ENCODE data around the gene ABTB2. TPM values are rescaled to one million over a fixed set of nuclear protein-coding genes. Genes with fewer than 3 reads are reported as not detected.
"Not testable (repeated sequence)": the region's sequence is repeated elsewhere in the genome, so short reads cannot be mapped to it uniquely, and the experiment has no call there.

The ABTB2 gene
- total RNA-seq, result 2.3 TPM

GRCh38 chr11:34357701-34358257 is at the start of gene ABTB2:
ABTB2 (minus strand) TSS chr11:34358010.
- peaks cover 39% of the 10 kb centered on the region for H3K27me3 ChIP-seq (ENCODE audit: insufficient read depth, low read length)
- peak within 1 kb of the TSS; percentile 45 for H3K4me3 ChIP-seq (ENCODE audit: low read length)
- no peaks in the 10 kb centered on the region for H3K9me3 ChIP-seq (ENCODE audit: low read depth, low read length)
- H3K4me1 ChIP-seq (ENCODE audit: insufficient read depth, low read length), result peaks cover 32% of the 10 kb centered on the region

- Histone ChIP-seq H3K4me3 (ENCODE audit: low read length) (no peak overlapping the region), H3K27me3 (ENCODE audit: insufficient read depth, low read length) (no peaks in the 10 kb centered on the region), H3K9me3 (ENCODE audit: low read depth, low read length) (no peaks in the 10 kb centered on the region), H3K4me1 (ENCODE audit: insufficient read depth, low read length) (peaks cover 7% of the 10 kb centered on the region)
Measured at GRCh38 chr11:34407121-34407813, 49.5 kb upstream of the ABTB2 start.

- H3K4me1 ChIP-seq (ENCODE audit: insufficient read depth, low read length), result peaks cover 7% of the 10 kb centered on the region
- H3K4me3 ChIP-seq (ENCODE audit: low read length), result no peak overlapping the region
- H3K9me3 ChIP-seq (ENCODE audit: low read depth, low read length), result no peaks in the 10 kb centered on the region
- no peaks in the 10 kb centered on the region for H3K27me3 ChIP-seq (ENCODE audit: insufficient read depth, low read length)
Measured at GRCh38 chr11:34406413-34406812, 48.6 kb upstream of the ABTB2 start.

DNA sequence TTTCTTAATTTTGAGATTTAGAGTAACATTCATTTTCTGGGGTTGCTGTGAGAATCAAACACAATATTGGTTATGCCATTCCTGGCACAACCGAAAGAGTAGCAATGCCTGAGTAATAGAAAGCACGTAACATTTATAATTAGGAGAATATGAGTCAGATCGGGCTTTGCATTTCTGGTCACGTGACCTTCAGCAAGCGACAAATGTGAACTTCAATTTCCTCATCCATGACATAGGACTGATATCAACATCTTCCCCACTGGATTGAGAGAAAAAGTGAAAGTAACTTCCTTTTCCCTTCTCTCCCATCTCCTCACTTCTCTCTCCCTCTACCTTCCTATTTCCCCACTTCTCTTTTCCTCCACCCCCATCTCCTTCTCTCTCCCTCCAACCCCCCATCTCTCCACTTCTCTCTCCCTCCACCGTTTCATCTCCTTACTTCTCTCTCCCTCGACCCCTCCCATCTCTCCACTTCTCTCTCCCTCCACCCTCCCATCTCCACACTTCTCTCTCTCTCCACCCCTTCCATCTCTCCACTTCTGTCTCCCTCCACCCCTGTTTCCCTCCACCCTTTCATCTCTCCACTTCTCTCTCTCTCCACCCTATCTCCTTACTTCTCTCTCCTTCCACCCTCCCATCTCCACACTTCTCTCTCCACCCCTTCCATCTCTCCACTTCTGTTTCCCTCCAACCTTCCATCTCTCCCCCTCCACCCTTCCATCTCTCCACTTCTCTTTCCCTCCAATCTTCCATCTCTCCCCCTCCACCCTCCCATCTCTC is 47.5 kb upstream of the ABTB2 start:
- Histone ChIP-seq H3K27me3 (ENCODE audit: insufficient read depth, low read length) (no peaks in the 10 kb centered on the region), H3K4me3 (ENCODE audit: low read length) (peak overlapping the region; percentile 20), H3K4me1 (ENCODE audit: insufficient read depth, low read length) (peaks cover 7% of the 10 kb centered on the region), H3K9me3 (ENCODE audit: low read depth, low read length) (no peaks in the 10 kb centered on the region)

DNA sequence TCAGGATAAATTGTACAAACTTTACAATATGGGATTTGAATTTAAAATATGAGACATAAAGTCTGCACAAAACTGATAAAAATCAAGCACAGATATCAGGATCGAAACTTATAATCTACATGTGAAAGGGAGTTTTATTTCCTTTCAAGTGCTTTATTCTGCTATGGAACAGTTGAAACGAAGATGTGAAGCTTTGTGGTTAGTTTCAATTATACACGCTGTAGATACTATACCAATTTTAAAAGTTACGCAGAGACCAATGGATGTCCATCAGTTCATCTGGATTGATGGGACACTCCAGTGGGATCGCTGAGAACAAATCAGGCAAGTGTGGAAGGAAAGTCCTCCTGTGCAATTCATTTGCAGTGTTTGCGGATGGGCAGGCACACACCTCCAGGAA is 46.5 kb upstream of the ABTB2 start:
- H3K4me1 ChIP-seq (ENCODE audit: insufficient read depth, low read length), result peaks cover 7% of the 10 kb centered on the region
- H3K27me3 ChIP-seq (ENCODE audit: insufficient read depth, low read length), result no peaks in the 10 kb centered on the region
- H3K4me3 ChIP-seq (ENCODE audit: low read length), result no peak overlapping the region
- H3K9me3 ChIP-seq (ENCODE audit: low read depth, low read length), result no peaks in the 10 kb centered on the region

- H3K4me3 ChIP-seq (ENCODE audit: low read length), result no peak overlapping the region
- no peaks in the 10 kb centered on the region for H3K9me3 ChIP-seq (ENCODE audit: low read depth, low read length)
- H3K4me1 ChIP-seq (ENCODE audit: insufficient read depth, low read length), result peaks cover 7% of the 10 kb centered on the region
- H3K27me3 ChIP-seq (ENCODE audit: insufficient read depth, low read length), result no peaks in the 10 kb centered on the region
Measured at GRCh38 chr11:34403431-34403830, 45.6 kb upstream of the ABTB2 start.

- Histone ChIP-seq H3K9me3 (ENCODE audit: low read depth, low read length) (peaks cover 10% of the 10 kb centered on the region), H3K27me3 (ENCODE audit: insufficient read depth, low read length) (no peaks in the 10 kb centered on the region), H3K4me1 (ENCODE audit: insufficient read depth, low read length) (no peaks in the 10 kb centered on the region), H3K4me3 (ENCODE audit: low read length) (no peak overlapping the region)
Measured at GRCh38 chr11:34397811-34398210, 40.0 kb upstream of the ABTB2 start.

DNA sequence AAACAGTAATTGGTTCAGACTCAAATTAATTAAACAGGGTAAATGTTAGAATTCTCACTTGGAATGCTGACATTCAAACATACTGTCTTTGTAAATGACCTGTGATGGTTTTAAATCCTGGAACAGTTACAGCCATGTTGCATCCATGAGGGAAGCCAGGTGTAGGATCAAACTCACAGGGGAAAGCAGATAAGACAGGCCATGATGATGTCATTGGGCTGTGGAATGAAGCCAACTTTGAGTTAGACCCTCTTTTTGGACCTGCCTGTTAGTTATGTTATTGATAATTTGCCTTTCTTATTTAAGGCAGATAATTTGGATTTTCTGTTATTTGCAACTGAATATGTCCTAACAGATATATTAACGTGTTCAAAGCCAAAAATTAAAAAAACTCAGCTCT is 39.3 kb upstream of the ABTB2 start:
- no peaks in the 10 kb centered on the region for H3K4me1 ChIP-seq (ENCODE audit: insufficient read depth, low read length)
- H3K4me3 ChIP-seq (ENCODE audit: low read length), result no peak overlapping the region
- no peaks in the 10 kb centered on the region for H3K27me3 ChIP-seq (ENCODE audit: insufficient read depth, low read length)
- peaks cover 12% of the 10 kb centered on the region for H3K9me3 ChIP-seq (ENCODE audit: low read depth, low read length)

GRCh38 chr11:34395916-34396550 is 38.2 kb upstream of the ABTB2 start:
- H3K4me3 ChIP-seq (ENCODE audit: low read length), result no peak overlapping the region
- H3K4me1 ChIP-seq (ENCODE audit: insufficient read depth, low read length), result no peaks in the 10 kb centered on the region
- peaks cover 12% of the 10 kb centered on the region for H3K9me3 ChIP-seq (ENCODE audit: low read depth, low read length)
- H3K27me3 ChIP-seq (ENCODE audit: insufficient read depth, low read length), result no peaks in the 10 kb centered on the region

DNA sequence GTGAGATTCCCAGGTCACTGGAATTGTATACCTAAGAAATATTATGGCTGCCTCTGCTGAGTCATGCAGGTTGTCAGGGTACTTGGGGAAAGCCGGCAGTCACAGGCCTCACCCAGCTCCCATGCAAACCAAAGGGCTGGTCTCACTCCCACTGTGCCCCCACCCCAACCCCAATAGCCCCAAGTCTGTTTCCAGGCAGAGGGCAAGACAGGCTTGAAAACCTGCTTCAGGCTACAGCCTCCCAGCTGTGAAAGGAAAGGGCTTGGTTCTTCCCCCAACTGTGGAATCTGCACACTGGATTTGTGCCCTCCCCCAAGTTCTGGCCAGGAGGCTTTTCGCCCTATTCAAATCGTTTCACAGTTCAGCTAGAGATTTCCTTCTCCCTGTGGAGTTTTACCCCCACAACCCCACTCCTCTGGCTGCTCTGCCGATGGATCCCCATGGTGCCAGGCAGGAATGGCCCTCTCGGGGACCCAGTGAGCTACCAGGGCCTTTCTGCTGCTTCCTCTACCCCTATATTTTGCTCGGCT is 37.0 kb upstream of the ABTB2 start:
- Histone ChIP-seq H3K4me3 (ENCODE audit: low read length) (no peak overlapping the region), H3K9me3 (ENCODE audit: low read depth, low read length) (peaks cover 12% of the 10 kb centered on the region), H3K27me3 (ENCODE audit: insufficient read depth, low read length) (no peaks in the 10 kb centered on the region), H3K4me1 (ENCODE audit: insufficient read depth, low read length) (no peaks in the 10 kb centered on the region)

DNA sequence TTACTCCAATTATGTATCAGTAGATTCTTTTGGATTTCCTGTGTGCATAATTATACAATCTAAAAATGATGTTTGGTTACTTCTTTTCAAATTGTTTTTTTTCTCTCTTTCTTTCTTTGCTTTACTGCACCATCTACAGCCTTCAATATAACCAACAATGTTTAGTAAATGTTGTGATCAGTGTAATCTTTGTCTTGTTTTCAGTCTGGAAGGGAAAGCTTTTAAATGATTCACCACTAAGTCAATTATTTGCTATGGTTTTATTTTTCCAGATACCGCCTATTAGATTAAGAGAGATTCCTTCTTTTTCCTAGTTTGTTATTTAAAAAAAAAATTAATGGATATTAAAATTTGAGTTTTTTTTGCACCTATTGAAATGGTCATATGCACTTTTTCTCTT is 29.8 kb upstream of the ABTB2 start:
- Histone ChIP-seq H3K9me3 (ENCODE audit: low read depth, low read length) (peaks cover under 1% of the 10 kb centered on the region), H3K4me3 (ENCODE audit: low read length) (no peak overlapping the region), H3K4me1 (ENCODE audit: insufficient read depth, low read length) (no peaks in the 10 kb centered on the region), H3K27me3 (ENCODE audit: insufficient read depth, low read length) (no peaks in the 10 kb centered on the region)

DNA sequence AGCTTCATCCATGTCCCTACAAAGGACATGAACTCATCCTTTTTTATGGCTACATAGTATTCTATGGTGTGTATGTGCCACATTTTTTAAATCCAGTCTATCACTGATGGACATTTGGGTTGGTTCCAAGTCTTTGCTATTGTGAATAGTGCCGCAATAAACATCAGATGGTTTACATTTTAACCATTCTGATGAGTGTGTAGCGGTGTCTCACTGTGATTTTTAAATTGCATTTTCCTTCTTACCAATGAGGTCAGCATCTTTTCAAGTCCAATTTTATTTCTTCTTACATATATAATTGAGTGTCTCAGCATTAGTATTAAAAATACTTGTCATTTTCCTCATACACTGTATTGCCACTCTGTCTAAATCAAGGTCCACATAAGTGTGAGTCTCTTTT is 28.5 kb upstream of the ABTB2 start:
- not testable (repeated sequence) for H3K27me3 ChIP-seq (ENCODE audit: insufficient read depth, low read length); H3K9me3 ChIP-seq (ENCODE audit: low read depth, low read length); H3K4me3 ChIP-seq (ENCODE audit: low read length); H3K4me1 ChIP-seq (ENCODE audit: insufficient read depth, low read length)

DNA sequence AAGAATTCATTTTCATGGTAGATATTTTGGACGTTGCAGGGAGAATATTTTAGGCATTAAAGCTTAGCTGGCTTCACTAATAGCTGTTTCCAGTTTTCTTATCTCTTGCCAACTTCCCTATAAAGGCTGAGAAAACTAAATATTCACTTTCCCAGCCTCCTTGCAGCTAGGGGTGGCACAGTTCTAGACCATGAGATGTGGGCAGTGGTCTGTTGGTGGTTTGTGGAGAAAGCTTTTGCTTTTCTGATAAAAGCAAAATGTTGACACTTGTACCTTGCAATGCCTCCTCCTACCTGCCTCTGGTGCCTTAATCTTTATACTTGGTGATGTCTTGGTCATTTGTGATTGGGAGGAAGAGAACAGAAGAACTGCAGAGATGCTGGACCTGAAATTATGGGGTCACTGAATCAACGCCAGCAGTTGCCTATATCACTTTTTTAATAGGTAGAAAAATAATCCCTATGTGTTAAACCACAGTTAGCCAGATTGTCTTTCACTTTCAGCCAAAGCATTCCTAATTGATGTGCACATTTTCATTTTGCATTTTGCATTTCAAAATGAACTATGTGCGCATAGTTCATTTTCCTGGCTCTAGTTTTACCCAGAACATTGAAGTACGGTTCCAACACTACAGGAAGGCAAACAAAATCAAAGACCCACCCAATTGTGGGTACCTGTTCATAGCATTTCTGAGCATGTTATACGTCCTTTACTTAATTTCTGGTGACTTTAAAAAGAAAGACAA is 24.9 kb upstream of the ABTB2 start:
- H3K4me3 ChIP-seq (ENCODE audit: low read length), result no peak overlapping the region
- H3K4me1 ChIP-seq (ENCODE audit: insufficient read depth, low read length), result no peaks in the 10 kb centered on the region
- peaks cover 7% of the 10 kb centered on the region for H3K9me3 ChIP-seq (ENCODE audit: low read depth, low read length)
- H3K27me3 ChIP-seq (ENCODE audit: insufficient read depth, low read length), result no peaks in the 10 kb centered on the region

DNA sequence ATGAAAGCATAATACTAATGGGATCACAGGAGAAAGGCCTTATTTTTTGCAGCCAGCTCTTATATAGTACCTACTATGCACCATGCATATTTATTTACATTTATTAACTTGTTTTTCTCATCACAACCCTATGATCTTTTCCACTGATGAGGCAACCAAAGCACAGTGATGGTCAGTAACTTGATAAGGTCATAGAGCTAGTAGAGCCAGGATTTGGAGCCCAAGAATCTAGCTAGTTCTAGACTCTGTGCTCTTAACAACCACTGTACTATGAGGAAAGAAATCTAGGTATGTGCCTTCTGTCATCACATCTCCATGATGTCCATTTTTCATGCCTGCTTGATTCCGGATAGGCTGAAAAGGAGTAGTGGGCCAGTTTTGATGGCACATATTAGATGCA is 24.0 kb upstream of the ABTB2 start:
- Histone ChIP-seq H3K27me3 (ENCODE audit: insufficient read depth, low read length) (no peaks in the 10 kb centered on the region), H3K9me3 (ENCODE audit: low read depth, low read length) (peaks cover 15% of the 10 kb centered on the region), H3K4me3 (ENCODE audit: low read length) (no peak overlapping the region), H3K4me1 (ENCODE audit: insufficient read depth, low read length) (no peaks in the 10 kb centered on the region)
